ENCODE data around the gene SLC8A1. TPM values are rescaled to one million over a fixed set of nuclear protein-coding genes. Genes with fewer than 3 reads are reported as not detected.

Gene SLC8A1
- total RNA-seq, 2 donors from 2014 or later, result 23.2 to 28.2 TPM

DNA sequence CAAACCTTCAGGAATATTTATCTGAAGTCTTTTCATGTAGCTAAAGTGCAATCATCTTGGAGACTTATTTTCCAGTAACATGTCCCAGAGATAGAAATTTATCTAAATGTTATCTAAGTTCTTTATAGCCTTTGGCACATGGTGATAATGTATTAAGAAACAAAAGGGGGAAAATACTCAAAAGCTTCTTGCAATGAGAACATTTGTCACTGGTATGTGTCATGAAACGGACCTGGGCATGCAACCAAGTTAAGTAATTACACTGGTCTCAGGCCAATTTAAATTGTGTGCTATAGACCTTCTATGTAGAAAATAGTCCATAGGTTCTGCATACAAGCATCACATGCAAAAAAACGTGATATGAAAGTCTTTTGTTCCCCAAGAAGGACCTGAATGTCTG is 136.2 kb downstream of the SLC8A1 start:
- WGBS, result 32% methylated on average over 2 of the region's 2 CpGs
- Histone ChIP-seq H3K9me3 (no peaks in the 10 kb centered on the region), H3K36me3 (no peaks in the 10 kb centered on the region), H3K27ac (no peak overlapping the region), H3K27me3 (replicated peaks; ENCODE audit: insufficient read depth) (no peaks in the 10 kb centered on the region), H3K4me1 (replicated peaks) (no peaks in the 10 kb centered on the region), H3K4me3 (no peak overlapping the region)
- TF ChIP-seq POLR2A (IDR thresholded peaks at IDR 0.05), result no peak
- TF ChIP-seq, protein P1, sequence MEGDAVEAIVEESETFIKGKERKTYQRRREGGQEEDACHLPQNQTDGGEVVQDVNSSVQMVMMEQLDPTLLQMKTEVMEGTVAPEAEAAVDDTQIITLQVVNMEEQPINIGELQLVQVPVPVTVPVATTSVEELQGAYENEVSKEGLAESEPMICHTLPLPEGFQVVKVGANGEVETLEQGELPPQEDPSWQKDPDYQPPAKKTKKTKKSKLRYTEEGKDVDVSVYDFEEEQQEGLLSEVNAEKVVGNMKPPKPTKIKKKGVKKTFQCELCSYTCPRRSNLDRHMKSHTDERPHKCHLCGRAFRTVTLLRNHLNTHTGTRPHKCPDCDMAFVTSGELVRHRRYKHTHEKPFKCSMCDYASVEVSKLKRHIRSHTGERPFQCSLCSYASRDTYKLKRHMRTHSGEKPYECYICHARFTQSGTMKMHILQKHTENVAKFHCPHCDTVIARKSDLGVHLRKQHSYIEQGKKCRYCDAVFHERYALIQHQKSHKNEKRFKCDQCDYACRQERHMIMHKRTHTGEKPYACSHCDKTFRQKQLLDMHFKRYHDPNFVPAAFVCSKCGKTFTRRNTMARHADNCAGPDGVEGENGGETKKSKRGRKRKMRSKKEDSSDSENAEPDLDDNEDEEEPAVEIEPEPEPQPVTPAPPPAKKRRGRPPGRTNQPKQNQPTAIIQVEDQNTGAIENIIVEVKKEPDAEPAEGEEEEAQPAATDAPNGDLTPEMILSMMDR (IDR thresholded peaks at IDR 0.05), result no peak
- TF ChIP-seq POLR2AphosphoS5 (IDR thresholded peaks at IDR 0.05), result no peak
- intact Hi-C loops (cut with DNase I), result no loop called here
- no peak for DNase-seq (ENCODE audit: low spot score)

DNA sequence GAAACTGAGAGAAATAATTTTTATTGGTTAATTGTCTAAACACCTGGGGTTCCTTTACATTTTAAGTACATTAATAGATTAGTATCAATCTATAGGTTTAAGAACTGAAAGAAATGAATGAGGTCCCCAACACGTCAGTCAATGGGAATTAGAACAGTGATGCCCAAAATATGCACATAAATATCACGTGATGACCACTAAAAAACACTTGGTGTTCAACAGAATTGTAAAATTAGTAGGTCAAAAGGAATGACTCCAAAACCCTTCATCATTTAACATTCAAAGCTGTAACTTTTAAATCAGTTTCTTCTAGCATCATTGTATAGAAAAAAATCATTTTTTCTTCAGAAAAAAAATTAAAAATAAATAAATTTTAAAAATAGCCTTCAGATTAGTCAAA is 140.9 kb downstream of the SLC8A1 start:
- Histone ChIP-seq H3K9me3 (no peaks in the 10 kb centered on the region), H3K27me3 (replicated peaks; ENCODE audit: insufficient read depth) (no peaks in the 10 kb centered on the region), H3K4me1 (replicated peaks) (no peaks in the 10 kb centered on the region), H3K36me3 (no peaks in the 10 kb centered on the region), H3K27ac (no peak overlapping the region), H3K4me3 (no peak overlapping the region)
- intact Hi-C loops (cut with DNase I), result no loop called here
- WGBS, result 70% methylated on average over 2 of the region's 2 CpGs
- no peak for DNase-seq (ENCODE audit: low spot score)
- TF ChIP-seq POLR2A (IDR thresholded peaks at IDR 0.05), result no peak
- no peak for TF ChIP-seq POLR2AphosphoS5 (IDR thresholded peaks at IDR 0.05)
- TF ChIP-seq, protein P1 (IDR thresholded peaks at IDR 0.05), result no peak

DNA sequence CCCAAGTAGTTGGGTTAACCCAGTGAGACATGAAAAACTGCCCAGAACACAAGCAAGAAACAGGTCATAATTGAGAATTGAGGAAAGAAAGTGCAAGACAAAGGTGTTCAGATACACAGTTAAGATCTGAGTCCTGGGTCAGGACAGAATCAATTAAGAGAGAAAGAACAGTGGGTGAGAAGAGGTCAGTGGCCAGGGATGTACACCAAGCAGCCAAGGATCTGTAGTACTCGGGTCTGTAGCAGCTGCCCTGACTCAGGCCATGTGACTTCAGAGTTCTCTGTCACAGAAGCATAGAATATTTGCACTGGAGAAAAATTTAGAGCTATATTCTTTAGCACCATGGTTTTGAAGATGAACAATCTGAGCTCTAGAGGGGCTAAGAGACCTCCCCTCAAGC is 141.6 kb downstream of the SLC8A1 start:
- TF ChIP-seq, protein P1 (IDR thresholded peaks at IDR 0.05), result no peak
- no peak for TF ChIP-seq POLR2A (IDR thresholded peaks at IDR 0.05)
- TF ChIP-seq POLR2AphosphoS5 (IDR thresholded peaks at IDR 0.05), result no peak
- Histone ChIP-seq H3K4me3 (no peak overlapping the region), H3K36me3 (no peaks in the 10 kb centered on the region), H3K27ac (no peak overlapping the region), H3K27me3 (replicated peaks; ENCODE audit: insufficient read depth) (no peaks in the 10 kb centered on the region), H3K4me1 (replicated peaks) (no peaks in the 10 kb centered on the region), H3K9me3 (no peaks in the 10 kb centered on the region)
- no peak for DNase-seq (ENCODE audit: low spot score)
- 63% methylated on average over 1 of the region's 1 CpG for WGBS
- intact Hi-C loops (cut with DNase I), result no loop called here

DNA sequence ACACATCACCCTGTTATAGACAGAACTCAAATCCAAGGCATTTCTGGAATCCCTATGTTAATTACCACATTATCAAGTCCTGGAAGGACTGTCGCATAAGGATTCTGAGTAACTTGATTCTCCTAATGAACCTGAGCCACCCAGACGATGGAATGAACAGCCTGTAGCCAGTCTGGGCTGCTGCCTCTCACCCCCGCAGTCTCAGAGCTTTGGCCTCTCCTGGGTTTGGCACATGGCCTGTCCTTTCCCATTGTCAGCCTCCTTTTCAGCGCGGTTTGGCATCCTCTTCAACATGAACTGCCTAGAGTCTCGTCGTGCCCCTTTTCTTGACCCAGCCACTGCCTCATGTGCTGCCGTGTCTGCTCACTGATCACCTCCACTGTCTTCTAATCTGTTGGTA is 147.6 kb downstream of the SLC8A1 start:
- TF ChIP-seq POLR2AphosphoS5 (IDR thresholded peaks at IDR 0.05), result no peak
- TF ChIP-seq, protein P1 (IDR thresholded peaks at IDR 0.05), result no peak
- no peak for TF ChIP-seq POLR2A (IDR thresholded peaks at IDR 0.05)
- Histone ChIP-seq H3K4me3 (no peak overlapping the region), H3K27ac (no peak overlapping the region), H3K36me3 (no peaks in the 10 kb centered on the region), H3K27me3 (replicated peaks; ENCODE audit: insufficient read depth) (no peaks in the 10 kb centered on the region), H3K4me1 (replicated peaks) (no peaks in the 10 kb centered on the region), H3K9me3 (no peaks in the 10 kb centered on the region)
- WGBS, result 54% methylated on average over 8 of the region's 8 CpGs
- DNase-seq (ENCODE audit: low spot score), result no peak
- intact Hi-C loops (cut with DNase I), result no loop called here

DNA sequence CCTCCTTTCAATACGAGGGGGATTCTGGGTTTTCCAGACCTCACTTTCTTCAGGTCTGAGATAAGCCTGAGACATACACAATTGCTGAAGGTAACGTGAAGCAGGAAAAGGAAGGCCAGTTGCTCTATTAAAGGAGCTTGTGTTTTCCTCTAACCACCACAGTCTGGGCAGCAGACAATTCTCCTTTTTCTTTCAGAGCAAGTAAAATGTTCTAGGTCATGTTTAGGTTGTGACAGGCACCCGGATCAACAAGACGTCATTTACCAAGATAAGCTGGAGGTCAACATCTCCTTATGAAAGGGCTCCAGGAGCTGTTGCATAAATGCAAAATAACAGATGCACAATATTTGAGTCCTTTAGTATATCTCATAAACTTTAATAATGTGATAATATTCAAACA is 148.1 kb downstream of the SLC8A1 start:
- Histone ChIP-seq H3K27me3 (replicated peaks; ENCODE audit: insufficient read depth) (no peaks in the 10 kb centered on the region), H3K36me3 (no peaks in the 10 kb centered on the region), H3K27ac (no peak overlapping the region), H3K4me3 (no peak overlapping the region), H3K4me1 (replicated peaks) (no peaks in the 10 kb centered on the region), H3K9me3 (no peaks in the 10 kb centered on the region)
- TF ChIP-seq, protein P1 (IDR thresholded peaks at IDR 0.05), result no peak
- TF ChIP-seq POLR2AphosphoS5 (IDR thresholded peaks at IDR 0.05) (no peak), POLR2A (IDR thresholded peaks at IDR 0.05) (no peak)
- 87% methylated on average over 4 of the region's 4 CpGs for WGBS
- intact Hi-C loops (cut with DNase I), result no loop called here
- DNase-seq (ENCODE audit: low spot score), result no peak
